Left colon (tissue), 2 donors: ENCODE measurements around the gene ZBTB25. TPM values are rescaled to one million over a fixed set of nuclear protein-coding genes. Genes with fewer than 3 reads are reported as not detected.

ENCODE experiments used
- ATAC-seq: fragments of 200-7000 bp; cut with Tn5 transposase; one replicate; pipeline ENCODE4 v1.9.1; 2020; ENCODE audit warnings: mild to moderate bottlenecking, moderate library complexity
- DNase-seq, 2 donors: peaks; one replicate each; pipeline ENCODE4 v3.0.0-alpha.2; 2020
- intact Hi-C, 2 donors: fragments of 100-400 bp; cut with DNase I in 1 of 2; cut with micrococcal nuclease in 1 of 2; formaldehyde crosslinking; loops; one replicate each; pipeline versions ENCODE4 v1.11.2 to v1.14.0; 2022; cut with DNase I, micrococcal nuclease
- total RNA-seq, 2 donors: library from RNA; stranded (reverse); fragmentation: NEBNext Ultra II Directional; extraction: Animal tissue kit (Norgen Biotek cat#: 25700); gene quantifications; one replicate each; pipeline ENCODE4 v1.2.1, GENCODE V29; 2021
- donor health status: DM: no; HTN: no; CAD: no.
- donor health status: DM: yes; HTN: yes; CAD: no.

Gene ZBTB25
- total RNA-seq, 2 donors from 2014 or later = 5.9 to 6.5 TPM

- ATAC-seq = no peak
- no peak for DNase-seq
- intact Hi-C loops = no loop called here
These were observed 87.2 kb downstream of the ZBTB25 start for GRCh38 chr14:64416348-64416932.

- intact Hi-C loops = no loop called here
- ATAC-seq (no peak), DNase-seq (no peak)
These were observed 91.4 kb downstream of the ZBTB25 start for GRCh38 chr14:64412237-64412636.

- DNase-seq (no peak), ATAC-seq (no peak)
- intact Hi-C loops = no loop called here
These were observed 92.6 kb downstream of the ZBTB25 start for GRCh38 chr14:64411001-64411400.

GRCh38 chr14:64410084-64410774 lies 93.4 kb downstream of the ZBTB25 start:
- no peak for DNase-seq
- intact Hi-C loops = no loop called here
- peak; percentile 57 for ATAC-seq

GRCh38 chr14:64409126-64409920 lies 94.3 kb downstream of the ZBTB25 start:
- no peak for DNase-seq
- no peak for ATAC-seq
- intact Hi-C loops = no loop called here

- intact Hi-C loops = no loop called here
- DNase-seq (no peak), ATAC-seq (no peak)
These were observed 96.3 kb downstream of the ZBTB25 start for GRCh38 chr14:64407329-64407728.

- DNase-seq (no peak), ATAC-seq (no peak)
- intact Hi-C loops = no loop called here
These were observed 98.3 kb downstream of the ZBTB25 start for GRCh38 chr14:64405295-64405694.

GRCh38 chr14:64401949-64402348 lies 101.7 kb downstream of the ZBTB25 start:
- no peak for DNase-seq
- ATAC-seq = no peak
- intact Hi-C loops = no loop called here

- ATAC-seq (no peak), DNase-seq (no peak)
- intact Hi-C loops = no loop called here
These were observed 102.7 kb downstream of the ZBTB25 start for GRCh38 chr14:64400829-64401459.

Other genes with a start within 250 kb of the ZBTB25 start
- gene ESR2, start 209.5 kb downstream of the ZBTB25 start, total RNA-seq = under 1 TPM; 0.40 to 0.70 TPM
- gene MTHFD1, start 115.5 kb downstream of the ZBTB25 start, total RNA-seq = 10 to 100 TPM; 31.2 to 53.3 TPM
- gene AKAP5, start 38.3 kb downstream of the ZBTB25 start, total RNA-seq = 10 to 100 TPM; 11.9 to 14.2 TPM
- 10 to 100 TPM; 29.5 to 32.1 TPM for gene ZBTB1, start 932 bp upstream of the ZBTB25 start, total RNA-seq
- 10 to 100 TPM; 52.7 to 61.7 TPM for gene HSPA2, start 36.9 kb upstream of the ZBTB25 start, total RNA-seq
- gene PPP1R36, start 46.1 kb upstream of the ZBTB25 start, total RNA-seq = 10 to 100 TPM in 1 of 2 donors, 1 to 10 TPM in 1; 7.1 to 10.7 TPM
- 10 to 100 TPM; 79.3 to 90.1 TPM for gene PLEKHG3, start 200.6 kb upstream of the ZBTB25 start, total RNA-seq